Adrenal gland (tissue), 12 donors: Measurements from ENCODE around the gene PRR20G. TPM values are rescaled to one million over a fixed set of nuclear protein-coding genes. Genes with fewer than 3 reads are reported as not detected.

Experiments used
- DNase-seq, 7 donors: peaks; one replicate each; pipeline ENCODE4 v3.0.0-alpha.2; 2019 to 2020
- H3K27ac ChIP-seq, 5 donors: fragments of 200-600 bp; sonication (generic) in 4 of 5; 1 replicate in 3 of 5; 2 replicates in 2 of 5; pipeline versions ENCODE4 v1.5.1 to v1.8.0; 2016 to 2020; ENCODE audit warnings: mild to moderate bottlenecking in 1 of 5
- H3K27me3 ChIP-seq: fragments of 200-600 bp; 2 replicates; pipeline ENCODE4 v1.8.0; 2021
- H3K36me3 ChIP-seq, 2 donors: fragments of 200-600 bp; replicated peaks in 1 of 2; 1 replicate in 1 of 2; 2 replicates in 1 of 2; pipeline versions ENCODE4 v1.5.1 to v1.8.0; 2018 to 2022
- H3K4me1 ChIP-seq, 2 donors: fragments of 200-600 bp; replicated peaks in 1 of 2; 1 replicate in 1 of 2; 2 replicates in 1 of 2; pipeline versions ENCODE4 v1.5.1 to v1.8.0; 2018 to 2021
- H3K4me3 ChIP-seq, 4 donors: fragments of 200-600 bp; sonication (generic) in 3 of 4; one replicate each; pipeline ENCODE4 v1.5.1; 2016 to 2018
- H3K9me3 ChIP-seq, 3 donors: fragments of 200-600 bp; sonication (generic) in 1 of 3; replicated peaks in 1 of 3; 1 replicate in 2 of 3; 2 replicates in 1 of 3; pipeline versions ENCODE4 v1.5.1 to v1.8.0; 2016 to 2021
- CTCF ChIP-seq, 6 experiments: fragments of 450-650 bp in 4 of 6; fragments of 200-600 bp in 2 of 6; sonication (generic) in 1 of 6; IDR thresholded peaks; 1 replicate in 5 of 6; 2 replicates in 1 of 6; pipeline versions ENCODE4 v1.5.1 to v1.8.0; 2016 to 2021; ENCODE audit warnings: antibody characterized with exemption in 6 of 6, mild to moderate bottlenecking in 2 of 6, moderate library complexity in 1 of 6
- POLR2A ChIP-seq, 2 donors: fragments of 450-650 bp; IDR thresholded peaks; one replicate each; pipeline ENCODE4 v1.6.1; 2017; ENCODE audit warnings: antibody characterized with exemption in 2 of 2, mild to moderate bottlenecking in 2 of 2, moderate library complexity in 1 of 2
- WGBS, 4 donors: extraction: QIAGEN DNeasy Blood & Tissue Kit in 2 of 4; methylation state at CpG; one replicate each; pipeline versions ENCODE4 v1.1.5 to v1.1.7; 2013 to 2017; 5-methylcytosine and 5-hydroxymethylcytosine counted together
- intact Hi-C, 2 donors: fragments of 100-400 bp; cut with DNase I; formaldehyde crosslinking; loops; one replicate each; pipeline versions ENCODE4 v1.14.1 to v1.15.0; 2022 to 2023
- polyA plus RNA-seq, 3 donors: library from polyadenylated mRNA; stranded (reverse); fragments of 200-250 nt in 2 of 3; fragments of 350-450 nt in 1 of 3; fragmentation: Illumina TruSeq in 1 of 3; extraction: RNeasy Lipid Tissue Mini Kit (QIAGEN cat#74804) in 1 of 3; gene quantifications; one replicate each; pipeline ENCODE4 v1.2.3, GENCODE V29; 2013 to 2014
- total RNA-seq, 9 donors: library from RNA; depleted of rRNA in 4 of 9; stranded (reverse); fragments of >200 nt in 4 of 9; fragments of 120-200 nt in 1 of 9; fragmentation: NEBNext Ultra II Directional in 1 of 9; extraction: Animal tissue kit (Norgen Biotek cat#: 25700) in 1 of 9; gene quantifications; one replicate each; pipeline versions ENCODE4 v1.1.0 to v1.2.4, GENCODE V29; 2013 to 2023
- donor health status: healthy with polysubstance abuse.
- donor health status: Bipolar disorder and iron deficiency.
- donor health status: DM: yes; HTN: yes; CAD: no.
- donor health status: DM: no; HTN: no; CAD: no.
- donor health status: DM: no; HTN: no; CAD: no.
- donor health status: DM: yes; HTN: yes; CAD: no.

PRR20G gene
- total and polyA plus RNA-seq, 12 donors: not detected

GRCh38 chr3:127253491-127253890, 34.4 kb downstream of the PRR20G start:
- no peaks in the 10 kb centered on the region for H3K9me3 ChIP-seq
- H3K4me1 ChIP-seq: no peaks in the 10 kb centered on the region
- H3K27ac ChIP-seq: no peak overlapping the region
- H3K4me3 ChIP-seq: no peak overlapping the region
- intact Hi-C loops: no loop called here
- no peaks in the 10 kb centered on the region for H3K36me3 ChIP-seq
- 84 to 89% (median 85%) methylated on average over 7 of the region's 7 CpGs for WGBS, 4 donors
- no peak for TF ChIP-seq CTCF (IDR thresholded peaks at IDR 0.05)
- no peak for DNase-seq
- H3K27me3 ChIP-seq: no peaks in the 10 kb centered on the region

GRCh38 chr3:127252446-127252845, 35.4 kb downstream of the PRR20G start:
- H3K36me3 ChIP-seq: no peaks in the 10 kb centered on the region
- TF ChIP-seq CTCF (IDR thresholded peaks at IDR 0.05) (no peak), POLR2A (IDR thresholded peaks at IDR 0.05) (no peak)
- no peak for DNase-seq
- 50 to 58% (median 56%) methylated on average over 2 of the region's 2 CpGs; no CpG with 5 or more reads in 1 of the 4 donors for WGBS, 4 donors
- H3K27ac ChIP-seq: no peak overlapping the region
- no peak overlapping the region for H3K4me3 ChIP-seq
- intact Hi-C loops: no loop called here
- no peaks in the 10 kb centered on the region for H3K9me3 ChIP-seq
- H3K27me3 ChIP-seq: no peaks in the 10 kb centered on the region
- no peaks in the 10 kb centered on the region for H3K4me1 ChIP-seq

- H3K36me3 ChIP-seq: no peaks in the 10 kb centered on the region
- H3K27me3 ChIP-seq: no peaks in the 10 kb centered on the region
- H3K27ac ChIP-seq: no peak overlapping the region
- WGBS, 4 donors: 12 to 36% (median 28%) methylated on average over 1 of the region's 1 CpG
- TF ChIP-seq CTCF (IDR thresholded peaks at IDR 0.05): no peak
- no peak for TF ChIP-seq POLR2A (IDR thresholded peaks at IDR 0.05)
- no peak for DNase-seq
- no peaks in the 10 kb centered on the region for H3K4me1 ChIP-seq
- no peaks in the 10 kb centered on the region for H3K9me3 ChIP-seq
- no peak overlapping the region for H3K4me3 ChIP-seq
- intact Hi-C loops: no loop called here
These were observed 37.8 kb downstream of the PRR20G start for GRCh38 chr3:127250032-127250431.

GRCh38 chr3:127247292-127247691, 40.6 kb downstream of the PRR20G start:
- 55 to 73% (median 69%) methylated on average over 1 of the region's 1 CpG for WGBS, 4 donors
- no peak overlapping the region for H3K27ac ChIP-seq
- no peaks in the 10 kb centered on the region for H3K4me1 ChIP-seq
- H3K4me3 ChIP-seq: no peak overlapping the region
- intact Hi-C loops: no loop called here
- no peak for TF ChIP-seq CTCF (IDR thresholded peaks at IDR 0.05)
- no peak for TF ChIP-seq POLR2A (IDR thresholded peaks at IDR 0.05)
- no peaks in the 10 kb centered on the region for H3K36me3 ChIP-seq
- H3K9me3 ChIP-seq: peaks cover 0 to 3% (median 0%) of the 10 kb centered on the region in 3 donors
- DNase-seq: no peak
- H3K27me3 ChIP-seq: no peaks in the 10 kb centered on the region
